Activated T-cell treated with anti-CD3 and anti-CD28 coated beads, Interleukin-2, amount 50 U/mL, for 24 hours (primary cell): ENCODE results near the gene SBSN.

ENCODE experiments used
- DNase-seq: peaks from one replicate; pipeline ENCODE4 v3.0.0-alpha.2; 2020
- H3K27ac Mint-ChIP-seq: 2 replicates; pipeline ENCODE4 v1.8.0; 2020; ENCODE audit warnings: mild to moderate bottlenecking, mixed read lengths
- H3K27me3 Mint-ChIP-seq: 2 replicates; pipeline ENCODE4 v1.8.0; 2020; ENCODE audit warnings: mixed read lengths
- H3K36me3 Mint-ChIP-seq: 2 replicates; pipeline ENCODE4 v1.8.0; 2020; ENCODE audit warnings: low read depth, mixed read lengths
- H3K4me1 Mint-ChIP-seq: 2 replicates; pipeline ENCODE4 v1.8.0; 2020; ENCODE audit warnings: low read depth, mixed read lengths
- H3K4me3 Mint-ChIP-seq: 2 replicates; pipeline ENCODE4 v1.8.0; 2020; ENCODE audit warnings: mild to moderate bottlenecking, moderate library complexity, mixed read lengths
- H3K9me3 Mint-ChIP-seq: 2 replicates; pipeline ENCODE4 v1.8.0; 2020; ENCODE audit warnings: mixed read lengths

The SBSN gene

GRCh38 chr19:35510626-35510964, 17.5 kb downstream of the SBSN start:
- Mint-ChIP-seq H3K4me1 (peaks cover 16% of the 10 kb centered on the region), H3K9me3 (no peaks in the 10 kb centered on the region), H3K36me3 (no peaks in the 10 kb centered on the region), H3K4me3 (peak overlapping the region; percentile 67), H3K27me3 (peaks cover 72% of the 10 kb centered on the region), H3K27ac (no peak overlapping the region)
- DNase-seq: no peak

GRCh38 chr19:35509861-35510625, 18.1 kb downstream of the SBSN start:
- Mint-ChIP-seq H3K4me1 (peaks cover 16% of the 10 kb centered on the region), H3K36me3 (no peaks in the 10 kb centered on the region), H3K9me3 (no peaks in the 10 kb centered on the region), H3K4me3 (peak overlapping the region; percentile 67), H3K27ac (no peak overlapping the region), H3K27me3 (peaks cover 77% of the 10 kb centered on the region)
- DNase-seq: peak; percentile 84

- no peak overlapping the region for H3K27ac Mint-ChIP-seq
- H3K4me1 Mint-ChIP-seq: peaks cover 16% of the 10 kb centered on the region
- peak overlapping the region; percentile 67 for H3K4me3 Mint-ChIP-seq
- no peaks in the 10 kb centered on the region for H3K9me3 Mint-ChIP-seq
- DNase-seq: peak; percentile 49
- peaks cover 76% of the 10 kb centered on the region for H3K27me3 Mint-ChIP-seq
- H3K36me3 Mint-ChIP-seq: no peaks in the 10 kb centered on the region
Measured at GRCh38 chr19:35509018-35509652, 19.0 kb downstream of the SBSN start.

- no peak overlapping the region for H3K4me3 Mint-ChIP-seq
- DNase-seq: no peak
Measured at GRCh38 chr19:35508129-35508528, 20.0 kb downstream of the SBSN start.

GRCh38 chr19:35507561-35507960, 20.6 kb downstream of the SBSN start:
- no peaks in the 10 kb centered on the region for H3K36me3 Mint-ChIP-seq
- DNase-seq: no peak
- H3K4me3 Mint-ChIP-seq: no peak overlapping the region
- peaks cover 64% of the 10 kb centered on the region for H3K27me3 Mint-ChIP-seq
- peaks cover 16% of the 10 kb centered on the region for H3K4me1 Mint-ChIP-seq
- H3K27ac Mint-ChIP-seq: no peak overlapping the region
- no peaks in the 10 kb centered on the region for H3K9me3 Mint-ChIP-seq

More at GRCh38 chr19:35508129-35508528, 20.0 kb downstream of the SBSN start:
- Mint-ChIP-seq H3K27me3 (peaks cover 70% of the 10 kb centered on the region), H3K36me3 (no peaks in the 10 kb centered on the region), H3K27ac (no peak overlapping the region), H3K4me1 (peaks cover 16% of the 10 kb centered on the region), H3K9me3 (no peaks in the 10 kb centered on the region)

GRCh38 chr19:35506011-35506410, 22.1 kb downstream of the SBSN start:
- no peak for DNase-seq
- Mint-ChIP-seq H3K4me3 (no peak overlapping the region), H3K4me1 (peaks cover 16% of the 10 kb centered on the region), H3K27ac (no peak overlapping the region), H3K9me3 (no peaks in the 10 kb centered on the region), H3K36me3 (no peaks in the 10 kb centered on the region), H3K27me3 (peaks cover 52% of the 10 kb centered on the region)

- no peaks in the 10 kb centered on the region for H3K9me3 Mint-ChIP-seq
- H3K27me3 Mint-ChIP-seq: peaks cover 23% of the 10 kb centered on the region
- no peak for DNase-seq
- no peaks in the 10 kb centered on the region for H3K36me3 Mint-ChIP-seq
- no peak overlapping the region for H3K27ac Mint-ChIP-seq
- no peak overlapping the region for H3K4me3 Mint-ChIP-seq
- no peaks in the 10 kb centered on the region for H3K4me1 Mint-ChIP-seq
Measured at GRCh38 chr19:35502751-35503150, 25.4 kb downstream of the SBSN start.

GRCh38 chr19:35501684-35502083, 26.4 kb downstream of the SBSN start:
- Mint-ChIP-seq H3K27ac (no peak overlapping the region), H3K36me3 (no peaks in the 10 kb centered on the region), H3K4me3 (no peak overlapping the region), H3K4me1 (no peaks in the 10 kb centered on the region), H3K27me3 (peaks cover 14% of the 10 kb centered on the region), H3K9me3 (no peaks in the 10 kb centered on the region)
- DNase-seq: no peak

- Mint-ChIP-seq H3K4me3 (no peak overlapping the region), H3K9me3 (no peaks in the 10 kb centered on the region), H3K27me3 (peaks cover 13% of the 10 kb centered on the region), H3K27ac (no peak overlapping the region), H3K4me1 (peaks cover under 1% of the 10 kb centered on the region), H3K36me3 (no peaks in the 10 kb centered on the region)
- DNase-seq: no peak
Measured at GRCh38 chr19:35500611-35501010, 27.5 kb downstream of the SBSN start.

- Mint-ChIP-seq H3K9me3 (no peaks in the 10 kb centered on the region), H3K27me3 (peaks cover 9% of the 10 kb centered on the region), H3K4me3 (no peak overlapping the region), H3K27ac (no peak overlapping the region), H3K4me1 (peaks cover 8% of the 10 kb centered on the region), H3K36me3 (no peaks in the 10 kb centered on the region)
- DNase-seq: no peak
Measured at GRCh38 chr19:35498984-35499527, 29.1 kb downstream of the SBSN start.

GRCh38 chr19:35498220-35498619, 29.9 kb downstream of the SBSN start:
- Mint-ChIP-seq H3K4me1 (peaks cover 8% of the 10 kb centered on the region), H3K9me3 (no peaks in the 10 kb centered on the region), H3K4me3 (no peak overlapping the region), H3K27ac (no peak overlapping the region), H3K27me3 (peaks cover 13% of the 10 kb centered on the region), H3K36me3 (no peaks in the 10 kb centered on the region)
- DNase-seq: no peak

- Mint-ChIP-seq H3K36me3 (no peaks in the 10 kb centered on the region), H3K4me1 (peaks cover 8% of the 10 kb centered on the region), H3K27me3 (peaks cover 21% of the 10 kb centered on the region), H3K9me3 (no peaks in the 10 kb centered on the region), H3K4me3 (no peak overlapping the region), H3K27ac (no peak overlapping the region)
- no peak for DNase-seq
Measured at GRCh38 chr19:35497406-35497805, 30.7 kb downstream of the SBSN start.

- Mint-ChIP-seq H3K27ac (peak overlapping the region; percentile 14), H3K27me3 (peaks cover 25% of the 10 kb centered on the region), H3K36me3 (no peaks in the 10 kb centered on the region), H3K4me3 (peak overlapping the region; percentile 23), H3K9me3 (no peaks in the 10 kb centered on the region), H3K4me1 (peaks cover 8% of the 10 kb centered on the region)
- peak; percentile 83 for DNase-seq
Measured at GRCh38 chr19:35495107-35496064, 32.7 kb downstream of the SBSN start.

- Mint-ChIP-seq H3K9me3 (no peaks in the 10 kb centered on the region), H3K36me3 (no peaks in the 10 kb centered on the region), H3K4me3 (no peak overlapping the region), H3K27me3 (peaks cover 30% of the 10 kb centered on the region), H3K27ac (no peak overlapping the region), H3K4me1 (peaks cover 8% of the 10 kb centered on the region)
- DNase-seq: no peak
Measured at GRCh38 chr19:35493971-35494370, 34.1 kb downstream of the SBSN start.
